ENCODE data around the gene RAMP2. TPM values are rescaled to one million over a fixed set of nuclear protein-coding genes. Genes with fewer than 3 reads are reported as not detected.
A peak's percentile ranks its signal among the peaks of the same experiment; 100 is the strongest.

RAMP2 gene
- total and polyA plus RNA-seq, 2 of the 13 experiments (the other 11 are each of a cell fraction or from before 2014, with no cell fraction given): 1.4 to 5.2 TPM

- TF ChIP-seq GATAD1 (CRISPR knock-in tag; IDR thresholded peaks at IDR 0.05) (no peak), NFE2 (CRISPR knock-in tag; IDR thresholded peaks at IDR 0.05) (no peak), RFX3 (CRISPR knock-in tag; IDR thresholded peaks at IDR 0.05) (no peak), TEF (CRISPR knock-in tag; IDR thresholded peaks at IDR 0.05) (no peak), SALL1 (CRISPR knock-in tag; IDR thresholded peaks at IDR 0.05) (peak; percentile 33; the same call in 1 of the 2 replicates), SMAD9 (CRISPR knock-in tag; IDR thresholded peaks at IDR 0.05) (no peak), ZNF501 (CRISPR knock-in tag; IDR thresholded peaks at IDR 0.05) (no peak), ZNF607 (CRISPR knock-in tag; IDR thresholded peaks at IDR 0.05; ENCODE audit: borderline replicate concordance) (no peak), ELF1 (CRISPR knock-in tag; IDR thresholded peaks at IDR 0.05) (0 out of 2 replicates have a peak, but pooled peaks have one; percentile 9), KLF6 (CRISPR knock-in tag; IDR thresholded peaks at IDR 0.05) (0 out of 2 replicates have a peak, but pooled peaks have one; percentile 24), ZNF652 (CRISPR knock-in tag; IDR thresholded peaks at IDR 0.05; ENCODE audit: borderline replicate concordance, low read depth) (0 out of 2 replicates have a peak, but pooled peaks have one; percentile 46), ZBTB4 (CRISPR knock-in tag; IDR thresholded peaks at IDR 0.05; ENCODE audit: borderline replicate concordance) (no peak), ZBTB46 (CRISPR knock-in tag; IDR thresholded peaks at IDR 0.05; ENCODE audit: borderline replicate concordance) (no peak), SATB2 (CRISPR knock-in tag; IDR thresholded peaks at IDR 0.05) (no peak), ZNF33B (CRISPR knock-in tag; IDR thresholded peaks at IDR 0.05) (no peak), NFKB2 (CRISPR knock-in tag; IDR thresholded peaks at IDR 0.05; ENCODE audit: borderline replicate concordance) (no peak), ZNF878 (CRISPR knock-in tag; IDR thresholded peaks at IDR 0.05) (0 out of 2 replicates have a peak, but pooled peaks have one; percentile 52), FOXA1 (IDR thresholded peaks at IDR 0.05) (peak; percentile 60; the same call in 1 of the 2 replicates), FOXA1 (CRISPR knock-in tag; IDR thresholded peaks at IDR 0.05) (peak; percentile 65), ZNF674 (CRISPR knock-in tag; IDR thresholded peaks at IDR 0.05; ENCODE audit: low read depth) (no peak), TCF7 (IDR thresholded peaks at IDR 0.05; ENCODE audit: low read depth) (no peak), MAZ (IDR thresholded peaks at IDR 0.05; ENCODE audit: borderline replicate concordance, low read depth, low read length) (no peak), MAZ (CRISPR knock-in tag; IDR thresholded peaks at IDR 0.05; ENCODE audit: low read depth) (no peak), ZNF530 (CRISPR knock-in tag; IDR thresholded peaks at IDR 0.05; ENCODE audit: low read depth) (no peak), TBX2 (CRISPR knock-in tag; IDR thresholded peaks at IDR 0.05; ENCODE audit: borderline replicate concordance) (no peak)
- TF ChIP-seq, protein P1, sequence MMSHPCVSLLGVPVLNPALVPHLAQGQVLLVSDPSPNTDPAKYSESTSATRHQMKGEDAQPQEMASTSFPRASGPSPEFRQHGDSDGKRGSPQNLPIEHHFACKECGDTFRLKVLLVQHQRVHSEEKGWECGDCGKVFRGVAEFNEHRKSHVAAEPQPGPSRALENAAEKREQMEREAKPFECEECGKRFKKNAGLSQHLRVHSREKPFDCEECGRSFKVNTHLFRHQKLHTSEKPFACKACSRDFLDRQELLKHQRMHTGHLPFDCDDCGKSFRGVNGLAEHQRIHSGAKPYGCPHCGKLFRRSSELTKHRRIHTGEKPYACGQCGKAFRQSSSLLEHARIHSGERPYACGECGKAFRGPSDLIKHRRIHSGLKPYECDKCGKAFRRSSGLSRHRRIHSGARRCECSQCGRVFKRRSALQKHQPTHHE (CRISPR knock-in tag; IDR thresholded peaks at IDR 0.05; ENCODE audit: borderline replicate concordance): no peak
Measured at GRCh38 chr17:42791948-42792347, 30.9 kb downstream of the RAMP2 start (continued).
